Glomerular visceral epithelial cell (primary cell): ENCODE data around the gene DNAH12.
"Not testable (repeated sequence)": the region's sequence is repeated elsewhere in the genome, so short reads cannot be mapped to it uniquely, and the experiment has no call there.

Experiments
- DNase-seq: peaks from one replicate; pipeline ENCODE4 v3.0.0-alpha.2; 2016; ENCODE audit errors: extremely low spot score

The DNAH12 gene

DNA sequence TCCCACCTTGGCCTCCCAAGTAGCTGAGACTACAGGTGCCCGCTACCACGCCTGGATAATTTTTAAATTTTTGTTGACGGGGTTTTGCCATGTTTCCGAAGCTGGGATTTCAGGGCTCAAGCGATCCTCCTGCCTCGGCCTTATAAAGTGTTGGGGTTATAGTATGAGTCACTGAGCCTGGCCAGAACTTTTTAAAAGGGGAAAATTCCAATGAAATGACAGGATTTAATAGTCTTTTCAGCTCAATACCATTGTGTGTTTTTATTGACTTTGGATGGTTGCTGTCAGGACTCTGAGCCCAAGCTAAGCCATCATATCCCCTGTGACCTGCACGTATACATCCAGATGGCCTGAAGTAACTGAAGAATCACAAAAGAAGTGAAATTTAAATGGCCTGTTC, 240.6 kb downstream of the DNAH12 start:
- DNase-seq, result not testable (repeated sequence)

GRCh38 chr3:57298041-57298440, 246.1 kb downstream of the DNAH12 start:
- DNase-seq, result peak; percentile 52

DNA sequence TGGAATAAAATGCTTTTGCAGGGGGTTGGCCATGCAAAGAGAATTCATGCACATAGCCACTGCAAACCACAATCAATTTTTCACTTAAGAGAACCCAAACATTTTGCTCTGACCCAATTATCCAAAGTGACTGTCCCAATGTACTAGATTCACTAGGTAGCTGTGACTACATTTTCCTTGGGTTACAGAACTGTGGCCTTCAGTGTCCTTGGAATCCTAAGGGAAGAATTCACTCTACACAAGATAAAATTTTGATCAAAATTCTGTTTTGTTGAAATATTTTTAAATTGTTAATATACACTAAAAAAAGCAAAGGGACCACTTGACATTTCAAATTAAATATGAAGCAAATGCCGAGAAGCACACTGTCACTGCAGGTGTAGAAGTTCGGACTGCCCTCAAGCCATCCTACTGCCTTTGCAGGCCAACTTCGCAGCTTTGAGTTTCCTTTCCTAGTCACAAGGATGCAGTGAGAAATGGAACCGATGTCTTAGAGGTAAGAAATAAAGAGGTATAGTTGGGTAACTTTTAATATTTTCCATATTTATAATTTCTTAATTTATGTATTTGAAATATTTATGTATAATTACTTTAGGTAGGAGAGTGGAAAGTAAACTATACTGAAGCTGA, 251.1 kb downstream of the DNAH12 start:
- DNase-seq, result no peak

- no peak for DNase-seq
Measured at GRCh38 chr3:57292159-57292896, 251.8 kb downstream of the DNAH12 start, which contains the start of gene ASB14. Gene ASB14 (minus strand): TSS chr3:57292685. CDS start chr3:57292033, 652 bp downstream.

DNA sequence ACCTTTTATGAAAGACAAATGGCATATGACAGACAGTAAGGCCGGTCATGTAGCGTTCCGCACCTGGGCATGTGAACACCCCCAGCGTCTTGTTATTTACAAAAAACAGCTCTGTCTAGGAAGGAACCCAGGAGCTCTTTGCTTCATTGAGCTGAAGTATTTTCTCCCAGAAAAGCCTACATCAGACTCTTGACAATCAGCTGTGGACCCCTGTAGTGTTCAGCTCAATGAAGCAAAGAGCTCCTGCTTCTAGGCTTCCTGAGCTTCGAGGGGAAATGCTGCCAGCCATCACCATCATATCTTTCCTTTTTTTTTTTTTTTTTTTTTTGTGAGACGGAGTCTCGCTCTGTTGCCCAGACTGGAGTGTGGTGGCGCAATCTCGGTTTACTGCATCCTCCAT, 255.7 kb downstream of the DNAH12 start:
- DNase-seq, result no peak

DNA sequence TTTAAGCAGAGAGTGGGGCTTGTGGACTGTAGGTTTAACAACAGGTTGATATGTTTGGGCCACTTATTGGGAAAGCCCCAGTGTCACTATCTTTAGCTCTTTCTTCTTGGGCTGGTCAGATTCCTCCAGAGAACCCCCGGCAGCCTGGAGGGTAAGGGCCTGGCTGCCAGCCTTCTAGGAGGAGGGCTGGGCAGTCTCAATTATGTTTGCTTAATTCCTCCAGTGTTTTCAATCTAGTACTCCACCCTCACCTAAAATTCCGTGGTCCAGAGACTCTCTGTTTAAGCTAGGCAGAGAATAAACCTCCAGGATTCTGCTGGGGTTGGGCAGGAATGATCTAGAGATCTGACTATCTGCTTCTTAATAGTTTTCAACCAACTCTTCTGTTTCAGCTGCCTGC, 256.9 kb downstream of the DNAH12 start:
- no peak for DNase-seq

- no peak for DNase-seq
Measured at GRCh38 chr3:57283334-57283733, 260.8 kb downstream of the DNAH12 start.

DNA sequence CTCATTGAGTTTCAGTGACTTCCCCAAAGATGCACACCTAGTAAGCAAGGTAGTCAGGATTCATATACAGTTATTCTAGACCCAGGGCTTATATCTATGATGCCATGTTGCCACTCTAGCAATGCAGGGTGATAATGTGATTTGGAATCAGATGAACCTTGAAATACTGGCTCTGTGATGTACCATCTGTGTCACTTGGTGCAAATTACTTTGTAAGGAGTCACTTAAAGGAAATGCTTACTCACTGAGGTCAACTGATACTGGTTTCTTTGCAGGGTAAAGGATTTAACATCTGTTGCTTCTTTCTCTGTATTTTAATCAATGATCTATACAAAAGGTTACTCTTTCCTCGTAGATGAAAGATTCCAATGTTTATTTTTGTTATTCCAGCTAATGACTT, 262.4 kb downstream of the DNAH12 start:
- DNase-seq, result peak; percentile 21

GRCh38 chr3:57279685-57280084, 264.5 kb downstream of the DNAH12 start:
- DNase-seq, result no peak

GRCh38 chr3:57278237-57278636, 265.9 kb downstream of the DNAH12 start:
- no peak for DNase-seq

DNA sequence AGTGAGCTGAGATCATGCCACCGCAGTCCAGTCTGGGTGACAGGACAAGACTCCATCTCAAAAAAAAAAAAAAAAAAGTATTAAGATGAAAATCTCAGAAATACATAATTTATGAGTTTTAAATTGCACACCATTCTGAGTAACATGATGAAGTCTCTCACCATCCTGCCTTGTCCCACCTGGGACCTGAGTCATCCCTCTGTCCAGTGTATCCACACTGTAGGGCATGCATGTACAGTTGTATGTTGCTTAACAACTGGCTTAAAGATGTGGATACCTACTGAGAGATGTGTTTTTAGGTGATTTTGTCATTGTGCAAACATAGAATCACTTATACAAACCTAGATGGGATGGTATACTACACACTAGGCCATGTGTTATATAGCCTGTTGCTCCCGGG, 268.8 kb downstream of the DNAH12 start:
- DNase-seq, result no peak

DNA sequence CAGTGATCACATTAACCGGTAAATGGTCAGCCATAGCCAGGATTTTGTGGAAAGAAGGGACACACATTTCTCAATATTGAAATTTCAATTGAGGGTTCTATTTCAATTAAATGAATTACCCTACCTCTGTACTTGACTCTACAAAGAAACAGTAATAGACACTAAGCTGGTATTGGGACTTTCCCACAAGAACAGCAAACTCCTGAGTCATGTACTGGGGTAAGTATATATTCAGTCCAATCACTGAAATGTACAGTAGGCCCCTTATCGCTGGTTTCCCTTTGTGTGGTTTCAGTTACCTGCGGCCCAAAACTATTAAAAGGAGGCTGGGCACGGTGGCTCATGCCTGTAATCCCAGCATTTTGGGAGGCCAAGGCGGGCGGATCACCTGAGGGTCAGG, 269.3 kb downstream of the DNAH12 start:
- DNase-seq, result no peak

DNA sequence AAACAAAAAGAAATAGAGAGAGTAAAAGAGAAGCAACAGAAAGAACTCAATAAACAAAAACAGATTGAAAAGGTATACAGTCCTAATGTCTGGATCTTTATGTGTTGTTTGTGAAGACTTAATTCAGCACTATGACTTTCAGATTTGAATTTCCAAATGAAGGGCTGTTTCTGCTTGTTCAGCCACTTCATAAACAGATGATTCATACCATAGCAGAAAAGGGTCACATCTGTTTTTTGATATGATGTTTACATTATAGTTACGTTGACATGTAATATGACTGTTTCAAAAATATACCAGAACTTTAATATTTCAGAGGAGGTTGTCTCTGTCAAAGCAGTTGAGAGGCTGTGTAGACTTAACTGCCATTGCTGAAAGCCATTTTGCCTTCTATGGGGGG, 275.7 kb downstream of the DNAH12 start:
- DNase-seq, result no peak

GRCh38 chr3:57261929-57262328, 282.2 kb downstream of the DNAH12 start:
- no peak for DNase-seq

DNA sequence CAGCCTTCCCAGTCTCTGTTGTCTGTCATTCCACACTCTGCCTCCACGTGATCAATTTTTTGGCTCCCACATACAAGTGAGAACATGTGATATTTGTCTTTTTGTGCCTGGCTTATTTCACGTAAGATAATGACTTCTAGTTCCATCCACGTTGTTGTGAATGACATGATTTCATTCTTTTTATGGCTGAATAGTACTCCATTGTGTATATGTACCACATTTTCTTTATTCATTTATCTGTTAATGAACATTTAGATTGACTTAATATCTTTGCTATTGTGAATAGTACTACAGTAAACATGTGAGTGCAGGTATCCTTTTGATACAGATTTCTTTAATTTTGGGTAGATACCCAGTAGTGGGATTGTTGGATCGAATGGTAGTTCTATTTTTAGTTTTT, 283.0 kb downstream of the DNAH12 start:
- no peak for DNase-seq

DNA sequence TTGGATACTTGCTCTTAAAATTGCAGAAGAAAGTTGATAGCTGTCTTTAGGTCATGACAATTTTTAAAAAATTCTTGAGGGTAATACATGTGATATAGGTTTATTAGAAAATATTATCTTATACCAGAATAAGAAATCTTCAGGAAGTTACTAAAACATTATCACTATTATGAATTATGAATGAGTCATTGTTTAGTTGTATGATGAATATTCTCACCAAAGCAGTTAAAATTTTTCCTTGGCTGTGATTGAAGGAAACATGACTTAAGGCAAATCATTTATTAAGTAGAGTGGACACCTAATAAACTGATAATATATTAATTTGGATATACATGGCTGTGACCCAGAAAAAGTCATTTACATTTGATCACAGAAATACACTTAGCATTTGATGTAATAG, 286.5 kb downstream of the DNAH12 start:
- DNase-seq, result no peak

- no peak for DNase-seq
Measured at GRCh38 chr3:57256844-57257243, 287.3 kb downstream of the DNAH12 start.

DNA sequence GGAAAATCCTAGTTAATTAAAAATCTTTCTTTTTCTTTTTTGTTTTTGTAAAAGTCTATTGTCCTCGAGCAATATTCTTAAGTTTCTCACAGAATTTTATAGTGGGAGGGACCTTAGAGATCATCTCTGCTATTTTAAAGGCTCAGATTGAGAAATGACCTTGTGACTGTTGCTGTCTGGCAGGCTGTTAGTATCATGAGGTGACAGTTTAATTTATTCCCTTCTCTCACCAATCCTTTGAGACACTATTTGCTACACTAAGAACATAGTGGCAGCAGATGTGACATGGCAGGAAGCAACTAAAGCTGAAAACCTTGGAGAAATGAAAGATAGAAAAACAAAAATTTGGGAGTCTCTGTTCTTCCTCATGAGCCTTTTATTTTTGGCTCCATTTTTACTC, 291.7 kb downstream of the DNAH12 start:
- no peak for DNase-seq

GRCh38 chr3:57244946-57245345, 299.2 kb downstream of the DNAH12 start:
- no peak for DNase-seq
